A549 (cell line): ENCODE measurements around the gene CDK4. TPM values are rescaled to one million over a fixed set of nuclear protein-coding genes. Genes with fewer than 3 reads are reported as not detected.

ENCODE experiments used
- ATAC-seq, 2 experiments: fragments of 200-7000 bp in 1 of 2; fragments of >200 bp in 1 of 2; cut with Nextera tagmentation in 1 of 2; cut with Tn5 transposase in 1 of 2; 3 replicates each; pipeline versions ENCODE4 v1.8.0 to v1.9.1; 2018 to 2020; ENCODE audit warnings: mild to moderate bottlenecking in 1 of 2, moderate library complexity in 1 of 2
- CTCF ChIA-PET: fragments of 300-600 bp; sonication (Branson Sonifier 250); formaldehyde crosslinking; extraction: SDS; loops from one replicate; lab custom pipeline; 2021; ENCODE audit warnings: antibody characterized with exemption, inconsistent platforms; lab: Yijun Ruan, JAX
- POLR2A ChIA-PET: fragments of 350-600 bp; formaldehyde crosslinking; extraction: SDS; loops from one replicate; lab custom pipeline; 2021; ENCODE audit warnings: antibody characterized with exemption, inconsistent platforms; lab: Yijun Ruan, JAX
- DNase-seq, 2 experiments: peaks; one replicate each; pipeline versions ENCODE4 v3.0.0 to v3.0.0-alpha.2; 2011 to 2016; ENCODE audit warnings: low read depth in 1 of 2, low spot score in 1 of 2
- FAIRE-seq: peaks from 2 replicates; lab custom pipeline; 2011; peaks lifted over from hg19 to GRCh38; lab: Jason Lieb, UNC
- H3K27ac ChIP-seq, 2 experiments: fragments of >200 bp; sonication (Bioruptor Twin); formaldehyde crosslinking; 3 replicates each; pipeline ENCODE4 v1.5.1; 2016 to 2017
- H3K4me1 ChIP-seq: fragments of >200 bp; sonication (Bioruptor Twin); formaldehyde crosslinking; 3 replicates; pipeline ENCODE4 v1.6.1; 2016
- H3K4me2 ChIP-seq: fragments of >200 bp; sonication (Bioruptor Twin); formaldehyde crosslinking; 3 replicates; pipeline ENCODE4 v1.6.1; 2016
- H3K4me3 ChIP-seq: fragments of >200 bp; sonication (Bioruptor Twin); formaldehyde crosslinking; 3 replicates; pipeline ENCODE4 v1.5.1; 2016
- H3K9me3 ChIP-seq: fragments of >200 bp; sonication (Bioruptor Twin); formaldehyde crosslinking; 3 replicates; pipeline ENCODE4 v1.6.1; 2016
- CBX8 ChIP-seq: fragments of 200-600 bp; sonication (generic); IDR thresholded peaks from 2 replicates; pipeline ENCODE4 v1.6.1; 2016
- EHMT2 ChIP-seq: fragments of 200-600 bp; sonication (generic); IDR thresholded peaks from 2 replicates; pipeline ENCODE4 v1.6.1; 2016; ENCODE audit warnings: antibody characterized with exemption, low read depth, mild to moderate bottlenecking, moderate library complexity
- EP300 ChIP-seq, 2 experiments: fragments of >200 bp; sonication (Bioruptor Twin); formaldehyde crosslinking; IDR thresholded peaks; 2 replicates in 1 of 2; 3 replicates in 1 of 2; pipeline ENCODE4 v1.6.1; 2016 to 2017
- HOXA7 ChIP-seq: fragments of 250-450 bp; sonication (Bioruptor Pico); IDR thresholded peaks from 2 replicates; pipeline ENCODE4 v1.5.0; 2020; ENCODE audit warnings: mild to moderate bottlenecking, moderate library complexity
- JUN ChIP-seq, 2 experiments: fragments of >200 bp; sonication (Bioruptor Twin); formaldehyde crosslinking; IDR thresholded peaks; 2 replicates in 1 of 2; 3 replicates in 1 of 2; pipeline ENCODE4 v1.6.1; 2016 to 2017
- MAZ ChIP-seq: fragments of 150-350 bp; IDR thresholded peaks from 2 replicates; pipeline ENCODE4 v1.6.1; 2014; ENCODE audit warnings: antibody characterized with exemption, low read depth, low read length, borderline replicate concordance
- POLR2AphosphoS2 ChIP-seq: conservative IDR thresholded peaks from 2 replicates; pipeline ENCODE4 v1.6.1; 2012; ENCODE audit warnings: low read length, improper control_type of control experiment, inconsistent platforms
- SREBF2 ChIP-seq: fragments of 450-650 bp; IDR thresholded peaks from 2 replicates; pipeline ENCODE4 v1.6.1; 2014; ENCODE audit warnings: mild to moderate bottlenecking, moderate library complexity
- ZSCAN20 ChIP-seq: fragments of 250-450 bp; sonication (Bioruptor Pico); IDR thresholded peaks from 2 replicates; pipeline ENCODE4 v1.8.0; 2022; ENCODE audit warnings: mild to moderate bottlenecking, moderate library complexity
- WGBS: methylation state at CpG from one replicate; pipeline ENCODE4 v1.1.6; 2017; ENCODE audit errors: missing lambda C conversion rate; 5-methylcytosine and 5-hydroxymethylcytosine counted together
- polyA plus RNA-seq, 4 experiments: library from polyadenylated mRNA; depleted of rRNA in 3 of 4; stranded (reverse); fragments of >200 nt; fragmentation: RNase III in 1 of 4; extraction: RNeasy Plus Mini Kit Qiagen cat#74134 plus additional on column Dnase treatment in 1 of 4; gene quantifications; 2 replicates in 3 of 4; 3 replicates in 1 of 4; pipeline ENCODE4 v1.2.3, GENCODE V29; 2011 to 2017
- TF ChIP-seq, protein P1 (sequence below): fragments of 250-450 bp; sonication (Bioruptor Pico); IDR thresholded peaks from 2 replicates; pipeline ENCODE4 v1.5.0; 2020; ENCODE audit warnings: low read depth, mild to moderate bottlenecking, moderate library complexity
- TF ChIP-seq, protein P2 (sequence below): fragments of 200-600 bp; sonication (generic); IDR thresholded peaks from 2 replicates; pipeline ENCODE4 v1.6.1; 2016; ENCODE audit warnings: antibody characterized with exemption, mild to moderate bottlenecking, moderate library complexity
- TF ChIP-seq, protein P3 (sequence below): fragments of >200 bp; sonication (Bioruptor Twin); formaldehyde crosslinking; IDR thresholded peaks from 3 replicates; pipeline ENCODE4 v1.5.1; 2016
- TF ChIP-seq, protein P4 (sequence below): IDR thresholded peaks from 2 replicates; pipeline ENCODE4 v1.6.1; 2012

The CDK4 gene
- polyA plus RNA-seq, 2 of the 4 experiments (the other 2 are of a cell fraction): 226 to 255 TPM

DNA sequence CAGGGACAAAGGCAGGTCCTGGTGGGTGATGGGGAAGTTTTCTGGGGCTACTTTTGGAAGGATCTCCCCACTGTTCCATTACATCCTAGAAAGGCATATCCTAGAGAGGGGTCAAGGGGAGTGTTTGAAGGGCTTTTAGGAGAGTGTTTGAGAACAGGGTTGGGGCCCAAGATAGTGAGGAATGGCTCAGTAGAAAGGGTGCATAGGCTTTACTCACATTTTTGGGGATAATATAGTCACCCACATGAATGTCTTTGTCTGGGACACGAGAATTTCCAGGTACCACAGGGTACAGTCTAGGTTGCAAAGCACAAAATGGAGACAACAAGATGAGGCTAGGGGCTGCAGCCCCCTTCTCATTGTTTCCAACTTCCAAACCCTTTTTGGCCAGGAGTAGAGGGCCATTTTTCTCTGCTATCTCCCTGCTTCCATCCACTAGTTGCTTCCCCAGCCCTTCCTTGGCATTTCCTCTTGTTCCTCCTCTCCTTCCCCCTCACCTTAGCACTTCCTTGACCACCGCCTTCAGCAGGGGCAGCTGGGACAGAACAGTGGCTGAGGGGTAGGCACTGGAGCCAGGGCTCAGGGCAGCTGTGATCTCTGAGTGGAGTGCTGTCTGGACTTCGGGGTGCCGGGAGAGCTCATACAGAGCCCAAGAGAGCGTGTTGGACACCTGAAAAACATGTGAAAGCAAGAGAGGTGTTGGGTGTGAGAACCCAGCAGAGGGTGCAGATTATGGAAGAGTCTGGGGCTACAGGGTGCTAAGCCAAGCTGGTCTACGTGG is 12.0 kb upstream of the CDK4 start:
- Histone ChIP-seq H3K27ac (peak overlapping the region in 1 of 2 experiments; percentile 88; a peak in 1 of 6 replicates), H3K4me2 (peak overlapping the region; percentile 98), H3K9me3 (no peaks in the 10 kb centered on the region), H3K4me1 (peaks cover 25% of the 10 kb centered on the region), H3K4me3 (no peak overlapping the region)
- POLR2A ChIA-PET: interaction anchor here (1.1 kb wide), 1 partner anchor 38 kb away, joined by 3 read pairs; no protein-coding TSS in a partner anchor
- CTCF ChIA-PET: interaction anchor here (0.8 to 8.0 kb wide), 8 partner anchors 8 to 142 kb away, joined by 3 to 117 read pairs (median 4); partner anchors contain the start of genes EEF1AKMT3, MARCHF9 and TSFM
- ATAC-seq (no peak), FAIRE-seq (no peak), DNase-seq (no peak)
- 72% methylated on average over 6 of the region's 6 CpGs for WGBS
- TF ChIP-seq EP300 (IDR thresholded peaks at IDR 0.05) (no peak), HOXA7 (CRISPR knock-in tag) (no peak), MAZ (no peak), ZSCAN20 (CRISPR knock-in tag) (no peak)
- TF ChIP-seq, protein P1, sequence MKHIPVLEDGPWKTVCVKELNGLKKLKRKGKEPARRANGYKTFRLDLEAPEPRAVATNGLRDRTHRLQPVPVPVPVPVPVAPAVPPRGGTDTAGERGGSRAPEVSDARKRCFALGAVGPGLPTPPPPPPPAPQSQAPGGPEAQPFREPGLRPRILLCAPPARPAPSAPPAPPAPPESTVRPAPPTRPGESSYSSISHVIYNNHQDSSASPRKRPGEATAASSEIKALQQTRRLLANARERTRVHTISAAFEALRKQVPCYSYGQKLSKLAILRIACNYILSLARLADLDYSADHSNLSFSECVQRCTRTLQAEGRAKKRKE (CRISPR knock-in tag): no peak

DNA sequence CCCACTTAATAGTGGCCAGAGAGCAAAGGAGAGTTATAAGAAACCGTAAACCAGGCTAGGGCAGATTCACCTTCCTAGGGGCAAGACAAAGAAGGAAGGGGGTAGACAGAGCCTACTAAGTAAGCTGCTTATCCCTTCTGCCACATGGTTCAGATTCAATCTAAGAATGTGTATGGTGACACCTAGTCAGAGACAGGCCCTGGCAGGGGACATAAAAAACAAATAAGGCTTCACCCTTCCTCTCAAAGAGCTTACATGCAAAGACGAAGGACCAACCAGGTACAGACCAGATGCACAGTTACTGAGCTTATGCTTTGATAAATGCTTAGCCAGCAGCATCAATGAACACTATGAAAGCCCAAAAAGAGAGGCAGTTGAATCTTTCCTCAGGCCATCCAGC is 10.4 kb upstream of the CDK4 start:
- H3K4me3 ChIP-seq: no peak overlapping the region
- H3K9me3 ChIP-seq: no peaks in the 10 kb centered on the region
- H3K4me1 ChIP-seq: peaks cover 25% of the 10 kb centered on the region
- WGBS: 73% methylated on average over 2 of the region's 2 CpGs
- ChIA-PET CTCF (interaction anchor here (2.5 kb wide), 1 partner anchor 20 kb away, joined by 6 read pairs; the partner anchor contains the start of gene TSFM), POLR2A (interaction anchor here (0.7 kb wide), 1 partner anchor 10 kb away, joined by 3 read pairs; the partner anchor contains the start of genes EEF1AKMT3 and METTL1)
- no peak for TF ChIP-seq POLR2AphosphoS2
- TF ChIP-seq, protein P2, sequence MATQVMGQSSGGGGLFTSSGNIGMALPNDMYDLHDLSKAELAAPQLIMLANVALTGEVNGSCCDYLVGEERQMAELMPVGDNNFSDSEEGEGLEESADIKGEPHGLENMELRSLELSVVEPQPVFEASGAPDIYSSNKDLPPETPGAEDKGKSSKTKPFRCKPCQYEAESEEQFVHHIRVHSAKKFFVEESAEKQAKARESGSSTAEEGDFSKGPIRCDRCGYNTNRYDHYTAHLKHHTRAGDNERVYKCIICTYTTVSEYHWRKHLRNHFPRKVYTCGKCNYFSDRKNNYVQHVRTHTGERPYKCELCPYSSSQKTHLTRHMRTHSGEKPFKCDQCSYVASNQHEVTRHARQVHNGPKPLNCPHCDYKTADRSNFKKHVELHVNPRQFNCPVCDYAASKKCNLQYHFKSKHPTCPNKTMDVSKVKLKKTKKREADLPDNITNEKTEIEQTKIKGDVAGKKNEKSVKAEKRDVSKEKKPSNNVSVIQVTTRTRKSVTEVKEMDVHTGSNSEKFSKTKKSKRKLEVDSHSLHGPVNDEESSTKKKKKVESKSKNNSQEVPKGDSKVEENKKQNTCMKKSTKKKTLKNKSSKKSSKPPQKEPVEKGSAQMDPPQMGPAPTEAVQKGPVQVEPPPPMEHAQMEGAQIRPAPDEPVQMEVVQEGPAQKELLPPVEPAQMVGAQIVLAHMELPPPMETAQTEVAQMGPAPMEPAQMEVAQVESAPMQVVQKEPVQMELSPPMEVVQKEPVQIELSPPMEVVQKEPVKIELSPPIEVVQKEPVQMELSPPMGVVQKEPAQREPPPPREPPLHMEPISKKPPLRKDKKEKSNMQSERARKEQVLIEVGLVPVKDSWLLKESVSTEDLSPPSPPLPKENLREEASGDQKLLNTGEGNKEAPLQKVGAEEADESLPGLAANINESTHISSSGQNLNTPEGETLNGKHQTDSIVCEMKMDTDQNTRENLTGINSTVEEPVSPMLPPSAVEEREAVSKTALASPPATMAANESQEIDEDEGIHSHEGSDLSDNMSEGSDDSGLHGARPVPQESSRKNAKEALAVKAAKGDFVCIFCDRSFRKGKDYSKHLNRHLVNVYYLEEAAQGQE: no peak
- TF ChIP-seq JUN (IDR thresholded peaks at IDR 0.05): no peak
- TF ChIP-seq, protein P3, sequence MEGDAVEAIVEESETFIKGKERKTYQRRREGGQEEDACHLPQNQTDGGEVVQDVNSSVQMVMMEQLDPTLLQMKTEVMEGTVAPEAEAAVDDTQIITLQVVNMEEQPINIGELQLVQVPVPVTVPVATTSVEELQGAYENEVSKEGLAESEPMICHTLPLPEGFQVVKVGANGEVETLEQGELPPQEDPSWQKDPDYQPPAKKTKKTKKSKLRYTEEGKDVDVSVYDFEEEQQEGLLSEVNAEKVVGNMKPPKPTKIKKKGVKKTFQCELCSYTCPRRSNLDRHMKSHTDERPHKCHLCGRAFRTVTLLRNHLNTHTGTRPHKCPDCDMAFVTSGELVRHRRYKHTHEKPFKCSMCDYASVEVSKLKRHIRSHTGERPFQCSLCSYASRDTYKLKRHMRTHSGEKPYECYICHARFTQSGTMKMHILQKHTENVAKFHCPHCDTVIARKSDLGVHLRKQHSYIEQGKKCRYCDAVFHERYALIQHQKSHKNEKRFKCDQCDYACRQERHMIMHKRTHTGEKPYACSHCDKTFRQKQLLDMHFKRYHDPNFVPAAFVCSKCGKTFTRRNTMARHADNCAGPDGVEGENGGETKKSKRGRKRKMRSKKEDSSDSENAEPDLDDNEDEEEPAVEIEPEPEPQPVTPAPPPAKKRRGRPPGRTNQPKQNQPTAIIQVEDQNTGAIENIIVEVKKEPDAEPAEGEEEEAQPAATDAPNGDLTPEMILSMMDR: no peak
- TF ChIP-seq, protein P4, sequence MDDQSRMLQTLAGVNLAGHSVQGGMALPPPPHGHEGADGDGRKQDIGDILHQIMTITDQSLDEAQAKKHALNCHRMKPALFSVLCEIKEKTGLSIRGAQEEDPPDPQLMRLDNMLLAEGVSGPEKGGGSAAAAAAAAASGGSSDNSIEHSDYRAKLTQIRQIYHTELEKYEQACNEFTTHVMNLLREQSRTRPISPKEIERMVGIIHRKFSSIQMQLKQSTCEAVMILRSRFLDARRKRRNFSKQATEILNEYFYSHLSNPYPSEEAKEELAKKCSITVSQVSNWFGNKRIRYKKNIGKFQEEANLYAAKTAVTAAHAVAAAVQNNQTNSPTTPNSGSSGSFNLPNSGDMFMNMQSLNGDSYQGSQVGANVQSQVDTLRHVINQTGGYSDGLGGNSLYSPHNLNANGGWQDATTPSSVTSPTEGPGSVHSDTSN: no peak
- no peak for TF ChIP-seq EHMT2
- TF ChIP-seq CBX8: no peak
- TF ChIP-seq MAZ: no peak
- no peak for TF ChIP-seq SREBF2
- DNase-seq (no peak), ATAC-seq (no peak), FAIRE-seq (no peak)
- no peak overlapping the region for H3K4me2 ChIP-seq
- no peak overlapping the region for H3K27ac ChIP-seq
